Stimulated activated CD4-positive, alpha-beta T cell treated with anti-CD3 and anti-CD28 coated beads, Interleukin-4, amount 100 ng/mL, for 48 hours (primary cell): ENCODE measurements around the gene P3H3.
"Not testable (repeated sequence)": the region's sequence is repeated elsewhere in the genome, so short reads cannot be mapped to it uniquely, and the experiment has no call there.

Source experiments
- DNase-seq, 2 donors: peaks; one replicate each; pipeline ENCODE4 v3.0.0-alpha.2; 2020; ENCODE audit warnings: low read depth in 2 of 2

P3H3 gene

DNA sequence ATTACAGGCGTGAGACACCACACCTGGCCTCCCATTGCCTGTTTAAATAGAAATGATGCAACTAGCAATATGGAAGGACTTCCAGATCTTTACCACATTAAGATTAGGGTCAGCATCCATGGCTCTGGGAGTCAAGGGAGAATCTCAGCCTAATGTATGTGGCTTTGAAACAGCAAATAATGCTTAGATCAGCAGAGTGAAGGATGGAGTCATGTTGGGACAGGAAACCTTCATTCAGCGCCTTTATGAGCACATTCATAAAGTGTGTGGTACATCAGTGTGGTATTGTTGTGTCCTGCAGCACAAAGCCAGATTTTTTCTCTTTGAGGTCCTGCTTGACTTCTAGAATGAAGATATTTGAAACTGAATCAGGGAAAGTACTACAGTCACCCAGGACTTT lies 60.2 kb downstream of the P3H3 start:
- DNase-seq, result no peak

DNA sequence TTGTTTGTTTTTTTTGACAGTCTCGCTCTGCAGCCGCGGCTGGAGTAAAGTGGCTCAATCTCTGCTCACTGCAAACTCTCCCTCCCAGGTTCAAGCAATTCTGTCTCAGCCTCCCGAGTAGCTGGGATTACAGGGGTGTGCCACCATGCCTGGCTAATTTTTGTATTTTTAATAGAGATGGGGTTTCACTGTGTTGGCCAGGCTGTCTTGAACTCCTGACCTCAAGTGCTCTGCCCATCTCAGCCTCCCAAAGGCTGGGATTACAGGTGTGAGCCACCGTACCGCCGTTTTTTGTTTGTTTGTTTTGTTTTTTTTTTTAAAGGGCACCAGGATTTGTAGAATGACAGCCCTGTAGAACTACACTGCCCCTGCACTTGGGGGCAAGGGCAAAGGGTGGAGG lies 60.6 kb downstream of the P3H3 start:
- DNase-seq, result not testable (repeated sequence)
